T-helper 9 cell (primary cell): Measurements from ENCODE around the gene ZCCHC24.

Experiments used
- DNase-seq: peaks from one replicate; pipeline ENCODE4 v3.0.0-alpha.2; 2020

Gene ZCCHC24

GRCh38 chr10:79445977-79446757, 743 bp upstream of the ZCCHC24 start:
- DNase-seq = no peak

DNA sequence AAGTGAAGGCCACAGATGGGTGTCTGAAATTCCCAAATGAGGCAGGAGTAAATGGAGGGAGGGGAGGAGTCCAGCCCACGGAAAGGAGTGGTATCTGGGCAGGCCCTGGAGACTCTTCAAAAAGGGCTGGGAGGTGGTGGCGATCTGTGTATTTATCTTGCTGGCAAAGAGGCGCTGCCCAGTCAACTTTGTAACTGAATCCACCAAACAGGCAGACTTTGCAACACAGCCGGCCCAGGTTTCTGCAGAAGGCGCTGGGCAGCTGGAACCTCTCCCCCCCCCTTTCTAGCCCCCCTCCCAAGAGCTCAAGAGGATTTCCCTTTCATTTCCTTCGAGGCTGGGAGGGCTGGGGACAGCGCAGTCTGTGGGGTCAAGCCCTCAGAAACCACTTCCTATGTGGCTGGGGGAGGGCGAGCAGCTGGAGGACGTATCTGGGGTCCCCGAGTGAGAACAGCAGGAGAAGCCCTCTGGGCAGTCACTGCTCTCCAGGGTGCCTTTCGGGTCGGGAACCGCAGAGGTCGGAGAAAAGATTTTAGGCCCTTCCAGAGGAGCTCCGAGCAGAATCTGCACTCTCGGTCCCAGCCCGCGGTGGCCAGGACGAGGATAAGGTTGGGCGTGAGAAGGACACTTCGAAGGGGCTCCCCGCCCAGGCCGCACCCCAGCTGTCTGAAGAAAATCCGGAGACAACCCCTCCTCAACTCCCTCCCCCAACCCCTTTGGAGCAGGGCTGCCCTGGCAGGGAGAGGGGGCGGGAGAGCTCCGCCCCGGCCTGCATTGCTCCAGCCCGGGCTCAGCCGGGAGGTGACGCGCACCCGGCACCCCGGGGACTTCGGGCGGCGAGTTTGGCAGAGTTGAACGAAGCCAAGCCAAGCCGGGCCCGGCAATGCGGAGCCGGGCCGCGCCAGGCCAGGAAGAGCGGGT, 965 bp downstream of the ZCCHC24 start:
- peak; percentile 38 for DNase-seq

DNA sequence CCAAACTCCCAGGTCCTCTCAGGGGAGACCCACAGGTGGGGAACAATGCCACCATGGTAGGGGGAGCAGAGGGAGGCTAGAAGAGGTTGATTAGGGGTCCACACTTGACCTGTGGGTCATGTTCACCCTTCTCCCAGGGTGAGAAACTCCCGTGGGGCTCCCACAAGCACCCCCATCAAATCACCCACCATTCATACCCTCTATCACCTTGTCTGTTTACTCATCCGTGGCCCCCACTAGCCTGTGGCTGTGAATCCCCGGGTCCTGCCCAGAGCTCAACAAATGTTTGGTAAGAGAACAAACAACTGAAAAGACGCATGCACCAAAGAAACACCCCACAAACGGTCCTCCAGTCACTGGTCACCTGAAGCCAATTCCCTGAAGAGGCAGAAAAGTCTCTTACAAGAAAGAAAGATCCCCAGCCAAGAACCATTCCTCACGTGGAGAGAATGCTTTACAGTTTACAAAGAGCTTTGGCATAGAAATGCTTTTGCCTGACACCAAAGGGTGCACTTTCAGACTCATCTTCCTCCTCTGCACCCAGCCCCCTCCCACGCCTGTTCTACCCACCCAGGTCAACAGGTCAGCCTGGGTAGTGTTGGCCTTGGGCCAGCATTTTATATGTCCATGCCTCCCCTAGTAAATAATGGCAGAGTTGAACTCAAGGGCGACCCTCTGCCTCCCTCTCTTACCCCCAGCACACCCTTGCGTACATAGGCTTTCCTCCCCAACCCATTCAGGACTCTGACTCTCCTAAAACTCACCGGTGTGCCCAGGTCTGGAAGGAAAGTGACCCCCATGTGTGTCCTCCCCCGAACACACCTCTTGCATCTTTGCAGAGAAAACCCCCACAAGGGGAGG, 1.9 kb downstream of the ZCCHC24 start:
- DNase-seq = no peak

DNA sequence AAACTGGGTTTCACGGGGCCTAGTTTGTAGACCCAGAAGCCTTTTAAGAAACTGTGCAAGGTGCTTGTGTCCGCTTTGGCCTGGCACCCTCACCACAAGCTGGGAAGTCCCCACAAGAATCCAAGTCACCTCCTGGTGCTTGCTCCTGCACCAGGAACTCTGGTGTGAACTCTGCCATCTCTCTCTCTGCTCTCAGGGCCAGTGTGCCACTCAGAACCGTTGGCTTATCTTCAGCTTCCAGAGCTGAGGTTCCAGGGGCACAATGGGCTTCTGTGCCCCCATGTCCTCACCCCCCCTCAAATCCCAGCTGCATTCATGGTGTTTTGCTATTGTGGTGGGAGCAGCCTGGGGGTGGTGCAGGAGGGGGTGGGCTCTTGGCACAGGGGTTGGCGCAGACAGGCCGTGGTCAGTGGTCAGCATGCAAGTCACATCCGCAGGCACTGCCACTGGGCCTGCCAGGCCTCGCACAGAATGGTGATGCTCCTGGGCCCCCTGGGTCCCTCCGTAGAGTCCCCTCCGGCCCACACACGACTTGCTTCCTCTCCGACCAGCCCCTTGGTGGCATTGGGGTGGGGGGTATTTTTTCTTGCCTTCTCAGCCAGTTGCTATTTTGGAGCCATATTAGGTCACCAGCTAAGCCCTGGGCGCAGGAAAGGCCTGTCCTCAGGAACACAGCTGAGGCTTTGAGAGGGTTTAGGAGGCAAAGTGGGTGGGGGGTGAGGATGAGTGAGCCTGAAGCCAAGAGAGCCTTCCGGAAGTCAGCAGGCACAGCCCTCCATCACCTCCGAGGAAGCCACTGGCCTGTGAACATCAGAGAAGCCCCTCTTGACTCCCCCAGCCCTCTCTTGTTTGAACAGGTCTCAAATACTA, 3.0 kb downstream of the ZCCHC24 start:
- no peak for DNase-seq

GRCh38 chr10:79441433-79441832, 4.0 kb downstream of the ZCCHC24 start:
- no peak for DNase-seq

DNA sequence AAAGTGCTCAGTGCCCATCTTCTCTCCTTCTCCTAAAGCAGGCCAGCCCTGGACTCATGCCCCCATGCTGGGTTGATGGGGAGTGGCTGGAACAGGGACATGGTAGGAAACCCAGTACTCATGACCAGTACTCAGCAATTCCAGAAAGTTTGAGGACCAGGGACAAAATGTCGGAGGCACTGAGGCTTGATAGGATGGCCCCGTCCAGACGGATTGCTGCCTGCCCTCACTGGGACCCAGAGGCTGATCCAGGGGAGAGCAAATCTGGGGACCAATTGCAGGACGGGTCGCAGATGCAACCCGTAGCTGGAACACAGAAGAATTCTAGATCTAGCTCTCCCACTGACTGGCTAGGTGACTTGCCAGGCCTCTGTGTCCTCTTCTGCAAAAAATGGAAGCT, 5.1 kb downstream of the ZCCHC24 start:
- DNase-seq = no peak

- no peak for DNase-seq
Measured at GRCh38 chr10:79438699-79439085, 6.7 kb downstream of the ZCCHC24 start.

GRCh38 chr10:79438021-79438698, 7.3 kb downstream of the ZCCHC24 start:
- no peak for DNase-seq

DNA sequence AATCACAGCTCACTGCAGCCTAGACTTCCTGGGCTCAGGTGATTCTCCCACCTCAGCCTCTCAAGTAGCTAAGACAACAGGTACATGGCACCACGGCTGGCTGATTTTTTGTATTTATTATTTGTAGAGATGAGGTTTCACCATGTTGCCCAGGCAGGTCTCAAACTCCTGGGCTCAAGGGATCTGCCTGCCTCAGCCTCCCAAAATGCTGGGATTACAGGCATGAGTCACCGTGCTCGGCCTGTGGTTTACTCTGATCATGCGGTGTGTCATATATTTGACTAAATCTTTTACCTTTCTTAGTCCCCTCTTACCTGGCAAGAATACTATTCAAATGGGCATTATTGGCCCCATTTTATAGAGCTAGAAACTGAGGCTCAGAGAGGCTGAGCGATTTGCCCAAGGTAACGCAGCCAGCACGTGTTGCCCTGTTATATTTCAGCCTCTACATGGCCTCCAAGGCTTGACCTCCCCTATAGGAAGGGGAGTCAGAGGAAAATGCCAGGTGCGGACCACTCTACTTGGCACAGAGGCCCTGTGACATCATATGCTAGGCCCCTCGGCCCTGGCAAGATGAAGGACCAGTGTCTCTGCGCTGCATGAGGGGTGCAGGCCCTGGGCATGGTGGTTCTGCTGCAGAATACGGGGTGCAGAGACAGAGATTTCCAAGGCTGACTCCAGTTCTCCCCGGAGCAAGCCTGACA, 8.2 kb downstream of the ZCCHC24 start:
- DNase-seq = no peak

- DNase-seq = no peak
Measured at GRCh38 chr10:79436850-79437103, 8.6 kb downstream of the ZCCHC24 start.

- DNase-seq = no peak
Measured at GRCh38 chr10:79436066-79436849, 9.2 kb downstream of the ZCCHC24 start.

DNA sequence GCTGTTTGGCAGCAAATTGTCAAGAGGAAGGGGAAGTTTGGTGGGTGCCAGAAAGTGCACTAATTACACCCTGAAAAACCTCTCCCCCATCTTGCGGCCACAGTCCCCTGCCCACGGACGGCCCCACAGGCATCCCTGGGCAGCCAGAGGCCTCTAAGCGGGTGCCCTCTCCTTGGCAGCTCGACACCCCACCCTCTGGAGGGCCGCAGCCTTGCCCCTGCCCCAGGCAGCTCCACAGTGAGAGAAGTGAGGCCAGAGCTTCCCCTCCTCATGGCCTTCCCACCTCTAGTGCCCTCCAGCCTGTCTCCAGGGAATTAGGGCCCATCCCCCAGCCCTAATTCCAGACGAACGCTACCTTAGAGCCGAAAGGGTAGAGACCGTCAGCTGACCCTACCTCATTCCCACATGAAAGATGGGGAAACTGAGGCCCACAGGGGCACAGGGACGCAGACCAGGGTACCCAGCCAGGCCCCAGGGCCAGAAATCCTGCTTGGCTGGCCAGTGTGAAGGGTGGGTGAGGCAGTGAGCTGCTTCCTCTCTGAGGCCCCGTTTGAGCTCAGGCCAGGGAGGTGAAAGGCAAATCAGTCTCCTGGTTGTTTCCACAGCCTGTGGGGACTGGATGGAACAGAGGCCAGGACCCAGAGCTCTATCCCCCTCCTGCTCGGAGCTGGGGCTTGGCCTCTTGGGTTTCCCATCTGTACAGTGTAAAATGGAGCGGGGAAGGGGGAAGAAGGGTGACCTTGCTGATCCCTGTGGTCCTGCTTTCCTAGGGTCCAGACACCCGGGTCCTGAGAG, 10.0 kb downstream of the ZCCHC24 start:
- no peak for DNase-seq

GRCh38 chr10:79434821-79435251, 10.6 kb downstream of the ZCCHC24 start:
- no peak for DNase-seq

GRCh38 chr10:79434223-79434687, 11.2 kb downstream of the ZCCHC24 start:
- no peak for DNase-seq

DNA sequence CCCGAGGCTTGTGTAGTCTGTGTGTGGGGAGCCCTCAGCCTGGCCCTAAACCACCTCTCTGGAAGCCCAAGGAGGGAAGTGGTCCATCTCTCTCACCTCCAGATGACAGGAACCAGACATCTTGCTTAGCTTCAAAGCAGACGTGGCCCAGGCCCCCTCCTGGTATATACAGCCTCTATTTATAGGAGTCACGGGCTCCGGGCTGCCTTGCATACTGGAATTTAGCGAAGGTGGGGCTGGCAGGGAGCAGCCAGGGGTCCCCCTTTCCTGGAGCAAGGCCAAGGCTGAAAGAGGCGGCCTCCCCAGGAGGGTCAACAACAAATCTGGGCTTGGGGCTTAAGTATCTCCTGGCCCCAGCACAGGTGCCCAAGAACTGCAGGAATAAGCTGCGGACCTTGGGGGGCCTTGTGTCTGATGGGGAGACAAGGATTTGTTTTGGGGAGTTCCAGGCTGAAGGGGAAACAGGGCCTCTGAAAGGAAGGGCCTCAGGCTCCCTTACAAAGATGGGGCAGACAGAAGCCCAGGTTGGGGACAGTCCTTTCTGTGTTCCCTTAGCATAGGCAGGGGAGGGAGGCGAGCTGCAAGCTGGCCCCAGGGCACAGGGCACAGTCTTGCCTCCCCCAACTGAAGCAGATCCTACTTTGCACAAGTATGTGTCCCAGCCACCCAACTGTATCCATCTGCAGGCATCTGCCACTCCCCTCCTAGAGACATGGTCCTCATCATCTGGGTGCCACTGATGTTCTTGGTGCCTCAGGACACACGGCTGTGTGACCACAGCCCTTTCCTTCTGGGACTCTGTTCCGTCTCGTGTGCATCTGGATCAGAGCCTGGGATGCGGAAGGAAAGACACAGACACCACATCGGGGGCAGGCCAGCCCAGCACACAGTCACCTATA, 11.9 kb downstream of the ZCCHC24 start:
- DNase-seq = no peak

DNA sequence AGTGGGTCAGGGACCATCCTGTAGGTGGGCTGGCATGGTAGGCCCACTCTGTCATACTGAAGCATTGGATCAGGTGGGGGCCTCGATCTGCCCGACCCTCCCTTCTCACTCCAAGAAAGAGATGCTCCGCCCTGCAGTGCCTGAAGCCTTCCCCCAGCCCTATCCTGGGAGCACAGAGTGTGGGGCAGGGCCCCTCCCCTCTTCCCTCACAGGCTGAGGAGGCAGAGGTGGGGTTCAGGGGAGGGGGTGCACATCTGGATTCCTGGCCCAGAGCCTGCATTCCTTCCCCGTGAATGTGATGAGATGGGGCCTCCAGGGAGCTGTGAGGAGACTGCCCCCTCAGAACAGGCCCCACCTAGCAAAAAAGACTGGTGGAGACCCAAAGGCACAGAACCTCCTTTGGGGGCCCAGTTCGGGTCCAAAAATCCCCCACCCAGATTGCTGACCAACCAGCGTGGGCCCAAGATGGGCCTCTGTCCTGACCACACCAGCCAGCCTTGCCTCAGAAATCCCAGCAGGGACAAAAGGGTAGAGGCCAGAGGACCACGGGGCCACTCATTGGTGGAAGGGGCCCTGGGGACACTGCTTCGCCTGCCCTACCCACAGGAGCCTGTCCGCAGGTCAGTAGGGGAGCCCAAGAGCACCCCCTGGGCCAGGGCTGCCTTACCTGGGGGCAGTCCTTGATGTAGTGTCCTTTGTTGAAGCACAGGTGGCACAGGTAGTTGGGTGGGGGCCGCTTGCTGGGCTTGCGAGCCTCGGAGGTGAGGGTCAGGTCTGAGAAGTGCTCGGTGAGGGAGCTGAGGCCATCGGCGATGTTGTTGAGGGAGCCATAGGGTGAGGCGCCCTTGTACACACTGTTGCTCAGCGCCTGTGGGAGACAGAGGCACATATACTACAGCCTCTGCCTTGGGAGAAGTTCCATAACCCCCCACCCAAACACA, 13.3 kb downstream of the ZCCHC24 start:
- no peak for DNase-seq

DNA sequence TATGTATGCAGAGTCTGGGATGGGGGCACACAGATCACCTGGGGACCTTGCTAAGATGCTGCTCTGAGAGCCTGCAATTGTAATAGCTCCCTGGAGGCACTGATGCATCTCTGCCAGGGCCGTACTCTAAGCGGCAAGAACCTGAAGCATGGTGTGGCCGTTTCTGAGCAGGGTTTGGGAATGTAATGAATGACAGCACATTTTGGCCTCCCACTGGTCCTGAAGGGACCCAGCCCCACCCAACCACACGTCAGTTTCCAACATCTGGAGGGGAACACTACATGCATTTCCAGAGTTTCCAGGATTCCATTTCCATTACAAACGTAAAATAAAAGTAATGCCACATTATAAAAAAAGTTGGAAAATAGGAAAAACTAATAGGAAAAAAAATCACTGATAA, 14.0 kb downstream of the ZCCHC24 start:
- DNase-seq = no peak
